HFFc6 (cell line): ENCODE data around the gene RPS6KA1. TPM values are rescaled to one million over a fixed set of nuclear protein-coding genes. Genes with fewer than 3 reads are reported as not detected.

ENCODE experiments used
- DNase-seq: peaks from one replicate; pipeline ENCODE4 v3.0.0-alpha.2; 2018
- H3K27ac Mint-ChIP-seq: 2 replicates; pipeline ENCODE4 v1.8.0; 2020; ENCODE audit warnings: mild to moderate bottlenecking, mixed read lengths
- H3K27me3 Mint-ChIP-seq: 2 replicates; pipeline ENCODE4 v1.8.0; 2021; ENCODE audit warnings: mild to moderate bottlenecking, moderate library complexity, mixed read lengths; ENCODE audit not compliant: insufficient read depth
- H3K36me3 Mint-ChIP-seq: 2 replicates; pipeline ENCODE4 v1.8.0; 2021; ENCODE audit warnings: low read depth, mixed read lengths
- H3K4me1 Mint-ChIP-seq: 2 replicates; pipeline ENCODE4 v1.8.0; 2020; ENCODE audit warnings: low read depth, mixed read lengths
- H3K4me3 Mint-ChIP-seq: 2 replicates; pipeline ENCODE4 v1.8.0; 2020; ENCODE audit warnings: mild to moderate bottlenecking, moderate library complexity, mixed read lengths
- H3K9me3 Mint-ChIP-seq: 2 replicates; pipeline ENCODE4 v1.8.0; 2020; ENCODE audit warnings: mild to moderate bottlenecking, mixed read lengths
- total RNA-seq, 6 experiments: library from RNA; stranded (reverse); fragmentation: NEBNext Ultra II Directional; extraction: Animal tissue kit (Norgen Biotek cat#: 25700); gene quantifications; 2 replicates in 1 of 6; 3 replicates in 5 of 6; pipeline ENCODE4 v1.2.3, GENCODE V29; 2021
- TF ChIP-seq, protein P1 (sequence below): fragments of 200-600 bp; sonication (generic); IDR thresholded peaks from 2 replicates; pipeline ENCODE4 v1.5.0; 2021; ENCODE audit warnings: antibody characterized with exemption, mild to moderate bottlenecking

Gene RPS6KA1
- total RNA-seq, 6 experiments from 2014 or later: 1.5 to 2.6 (median 1.7) TPM

- H3K27me3 Mint-ChIP-seq: peaks cover 3% of the 10 kb centered on the region
- TF ChIP-seq, protein P1, sequence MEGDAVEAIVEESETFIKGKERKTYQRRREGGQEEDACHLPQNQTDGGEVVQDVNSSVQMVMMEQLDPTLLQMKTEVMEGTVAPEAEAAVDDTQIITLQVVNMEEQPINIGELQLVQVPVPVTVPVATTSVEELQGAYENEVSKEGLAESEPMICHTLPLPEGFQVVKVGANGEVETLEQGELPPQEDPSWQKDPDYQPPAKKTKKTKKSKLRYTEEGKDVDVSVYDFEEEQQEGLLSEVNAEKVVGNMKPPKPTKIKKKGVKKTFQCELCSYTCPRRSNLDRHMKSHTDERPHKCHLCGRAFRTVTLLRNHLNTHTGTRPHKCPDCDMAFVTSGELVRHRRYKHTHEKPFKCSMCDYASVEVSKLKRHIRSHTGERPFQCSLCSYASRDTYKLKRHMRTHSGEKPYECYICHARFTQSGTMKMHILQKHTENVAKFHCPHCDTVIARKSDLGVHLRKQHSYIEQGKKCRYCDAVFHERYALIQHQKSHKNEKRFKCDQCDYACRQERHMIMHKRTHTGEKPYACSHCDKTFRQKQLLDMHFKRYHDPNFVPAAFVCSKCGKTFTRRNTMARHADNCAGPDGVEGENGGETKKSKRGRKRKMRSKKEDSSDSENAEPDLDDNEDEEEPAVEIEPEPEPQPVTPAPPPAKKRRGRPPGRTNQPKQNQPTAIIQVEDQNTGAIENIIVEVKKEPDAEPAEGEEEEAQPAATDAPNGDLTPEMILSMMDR: no peak
- no peak for DNase-seq
- no peak overlapping the region for H3K27ac Mint-ChIP-seq
- H3K4me1 Mint-ChIP-seq: no peaks in the 10 kb centered on the region
- H3K4me3 Mint-ChIP-seq: no peak overlapping the region
- H3K36me3 Mint-ChIP-seq: no peaks in the 10 kb centered on the region
- no peaks in the 10 kb centered on the region for H3K9me3 Mint-ChIP-seq
These were observed 24.6 kb downstream of the RPS6KA1 start for GRCh38 chr1:26553942-26554682.

DNA sequence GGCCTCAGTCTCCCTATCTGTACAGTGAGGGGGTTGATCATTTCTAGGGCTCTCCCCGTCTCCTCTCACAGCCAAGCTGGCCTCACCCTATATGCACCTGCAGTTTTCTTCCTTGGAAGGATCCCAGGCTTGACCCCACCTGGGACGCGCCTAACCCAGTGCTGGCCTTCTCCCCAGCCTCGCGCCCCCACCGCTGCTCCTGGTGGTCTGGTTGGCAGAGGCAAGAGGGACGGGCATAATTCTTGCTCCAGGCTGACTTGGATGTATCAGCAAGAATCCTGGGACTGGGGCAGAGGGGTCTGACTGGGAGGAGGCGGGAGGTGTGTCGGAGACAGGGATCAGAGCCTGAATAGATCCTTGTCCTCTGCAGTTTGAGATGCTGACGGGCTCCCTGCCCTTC, 25.2 kb downstream of the RPS6KA1 start:
- no peaks in the 10 kb centered on the region for H3K4me1 Mint-ChIP-seq
- no peak overlapping the region for H3K27ac Mint-ChIP-seq
- DNase-seq: no peak
- no peaks in the 10 kb centered on the region for H3K36me3 Mint-ChIP-seq
- peaks cover 3% of the 10 kb centered on the region for H3K27me3 Mint-ChIP-seq
- TF ChIP-seq, protein P1: no peak
- no peak overlapping the region for H3K4me3 Mint-ChIP-seq
- no peaks in the 10 kb centered on the region for H3K9me3 Mint-ChIP-seq

DNA sequence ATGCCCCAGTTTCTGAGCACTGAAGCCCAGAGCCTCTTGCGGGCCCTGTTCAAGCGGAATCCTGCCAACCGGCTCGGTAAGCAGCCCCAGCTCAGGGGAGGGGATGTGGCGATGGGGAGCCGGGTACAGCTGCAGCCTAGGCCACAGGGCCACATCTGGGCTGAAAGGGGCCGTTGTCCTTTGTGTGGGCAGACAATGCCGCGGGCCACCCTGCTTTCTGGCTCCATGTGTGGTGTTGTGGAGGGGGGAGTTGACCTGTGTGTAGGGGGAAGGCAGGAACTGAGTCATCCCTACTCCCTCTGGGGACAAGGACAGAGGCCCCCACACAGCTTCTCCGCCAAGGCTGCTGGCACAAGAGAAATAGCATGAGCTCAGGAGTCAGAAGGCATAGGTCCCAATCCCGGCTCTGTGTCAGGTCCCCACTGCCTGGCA, 26.0 kb downstream of the RPS6KA1 start:
- DNase-seq: no peak
- peaks cover 3% of the 10 kb centered on the region for H3K27me3 Mint-ChIP-seq
- no peak overlapping the region for H3K4me3 Mint-ChIP-seq
- no peaks in the 10 kb centered on the region for H3K4me1 Mint-ChIP-seq
- H3K36me3 Mint-ChIP-seq: no peaks in the 10 kb centered on the region
- H3K9me3 Mint-ChIP-seq: no peaks in the 10 kb centered on the region
- no peak overlapping the region for H3K27ac Mint-ChIP-seq
- TF ChIP-seq, protein P1: no peak

- Mint-ChIP-seq H3K27ac (no peak overlapping the region), H3K9me3 (no peaks in the 10 kb centered on the region), H3K4me3 (no peak overlapping the region)
These were observed 26.6 kb downstream of the RPS6KA1 start for GRCh38 chr1:26556111-26556510.

GRCh38 chr1:26557008-26557407, 27.4 kb downstream of the RPS6KA1 start:
- H3K9me3 Mint-ChIP-seq: no peaks in the 10 kb centered on the region
- no peaks in the 10 kb centered on the region for H3K4me1 Mint-ChIP-seq
- no peaks in the 10 kb centered on the region for H3K36me3 Mint-ChIP-seq
- DNase-seq: no peak
- no peak overlapping the region for H3K27ac Mint-ChIP-seq
- H3K4me3 Mint-ChIP-seq: no peak overlapping the region
- peaks cover 6% of the 10 kb centered on the region for H3K27me3 Mint-ChIP-seq
- TF ChIP-seq, protein P1: no peak

More at GRCh38 chr1:26556111-26556510, 26.6 kb downstream of the RPS6KA1 start:
- H3K36me3 Mint-ChIP-seq: no peaks in the 10 kb centered on the region
- TF ChIP-seq, protein P1: no peak
- H3K4me1 Mint-ChIP-seq: no peaks in the 10 kb centered on the region
- DNase-seq: no peak
- peaks cover 3% of the 10 kb centered on the region for H3K27me3 Mint-ChIP-seq
